ENCODE data around the gene TRIM66. TPM values are rescaled to one million over a fixed set of nuclear protein-coding genes. Genes with fewer than 3 reads are reported as not detected.
A peak's percentile ranks its signal among the peaks of the same experiment; 100 is the strongest.

The TRIM66 gene
- total and polyA plus RNA-seq, 4 donors = 1.6 to 14.3 (median 2.5) TPM

GRCh38 chr11:8688414-8689362 lies 6.2 kb upstream of the TRIM66 start:
- Histone ChIP-seq H3K27me3 (ENCODE audit: control insufficient read depth in 4 of 4, insufficient read depth in 4 of 4, low read length in 3 of 4) (no peaks in the 10 kb centered on the region), H3K4me3 (ENCODE audit: low read depth in 1 of 3, low read length in 3 of 3) (peak overlapping the region; percentile 64 to 92 (median 80)), H3K27ac (ENCODE audit: low read depth in 1 of 2, low read length in 2 of 2) (peak overlapping the region; percentile 84 to 89), H3K9ac (ENCODE audit: low read depth in 1 of 2, low read length in 2 of 2) (peak overlapping the region; percentile 52 to 88), H3K4me1 (ENCODE audit: control insufficient read depth in 4 of 4, insufficient read depth in 4 of 4, low read length in 3 of 4) (peaks cover 5 to 33% (median 31%) of the 10 kb centered on the region in 4 donors), H3K36me3 (ENCODE audit: control insufficient read depth in 4 of 4, insufficient read depth in 3 of 4, low read depth in 1 of 4, low read length in 3 of 4) (peaks cover 9 to 44% (median 32%) of the 10 kb centered on the region in 4 donors), H3K9me3 (ENCODE audit: control insufficient read depth in 4 of 4, low read length in 3 of 4) (no peaks in the 10 kb centered on the region)
- DNase-seq (ENCODE audit: low spot score) = peak; percentile 92
- 2% methylated on average over 56 of the region's 56 CpGs for WGBS
- no peak for TF ChIP-seq FOXA1 (IDR thresholded peaks at IDR 0.05)
- peak; percentile 94 for TF ChIP-seq MAX (IDR thresholded peaks at IDR 0.05)
- no peak for TF ChIP-seq HNF4G (IDR thresholded peaks at IDR 0.05)
- TF ChIP-seq YY1 (IDR thresholded peaks at IDR 0.05) = peak; percentile 71
- TF ChIP-seq FOXA2 (IDR thresholded peaks at IDR 0.05) = peak; percentile 21
- TF ChIP-seq HNF4A (conservative IDR thresholded peaks at IDR 0.05) = peak; percentile 68 to 69
- TF ChIP-seq RXRA (IDR thresholded peaks at IDR 0.05) = peak; percentile 53 to 58
- peak; percentile 98 for TF ChIP-seq ZBTB33 (IDR thresholded peaks at IDR 0.05)
- TF ChIP-seq RAD21 (IDR thresholded peaks at IDR 0.05) = peak; percentile 66 to 69
- TF ChIP-seq ATF3 (IDR thresholded peaks at IDR 0.05) = no peak
- peak; percentile 82 for TF ChIP-seq REST (IDR thresholded peaks at IDR 0.05)
- TF ChIP-seq EGR1 (IDR thresholded peaks at IDR 0.05; ENCODE audit: low read depth in 2 of 2) = peak; percentile 97 to 99
- TF ChIP-seq SP1 (IDR thresholded peaks at IDR 0.05) = peak; percentile 65
- TF ChIP-seq JUND (IDR thresholded peaks at IDR 0.05) = peak in 1 of 2 donors; percentile 66
- peak; percentile 22 for TF ChIP-seq CTCF (IDR thresholded peaks at IDR 0.05; ENCODE audit: low read depth, low read length, missing input control)
- peak; percentile 48 for TF ChIP-seq NR2F2 (IDR thresholded peaks at IDR 0.05)
- TF ChIP-seq GABPA (IDR thresholded peaks at IDR 0.05 in 1 of 2, conservative IDR thresholded peaks at IDR 0.05 in 1 of 2) = peak; percentile 99 to 100
- TF ChIP-seq TAF1 (conservative IDR thresholded peaks at IDR 0.05) = peak; percentile 64

All from liver (tissue), 9 donors.